ENCODE data around the gene SLC9B1.
"Not testable (repeated sequence)": the region's sequence is repeated elsewhere in the genome, so short reads cannot be mapped to it uniquely, and the experiment has no call there.

SLC9B1 gene

DNA sequence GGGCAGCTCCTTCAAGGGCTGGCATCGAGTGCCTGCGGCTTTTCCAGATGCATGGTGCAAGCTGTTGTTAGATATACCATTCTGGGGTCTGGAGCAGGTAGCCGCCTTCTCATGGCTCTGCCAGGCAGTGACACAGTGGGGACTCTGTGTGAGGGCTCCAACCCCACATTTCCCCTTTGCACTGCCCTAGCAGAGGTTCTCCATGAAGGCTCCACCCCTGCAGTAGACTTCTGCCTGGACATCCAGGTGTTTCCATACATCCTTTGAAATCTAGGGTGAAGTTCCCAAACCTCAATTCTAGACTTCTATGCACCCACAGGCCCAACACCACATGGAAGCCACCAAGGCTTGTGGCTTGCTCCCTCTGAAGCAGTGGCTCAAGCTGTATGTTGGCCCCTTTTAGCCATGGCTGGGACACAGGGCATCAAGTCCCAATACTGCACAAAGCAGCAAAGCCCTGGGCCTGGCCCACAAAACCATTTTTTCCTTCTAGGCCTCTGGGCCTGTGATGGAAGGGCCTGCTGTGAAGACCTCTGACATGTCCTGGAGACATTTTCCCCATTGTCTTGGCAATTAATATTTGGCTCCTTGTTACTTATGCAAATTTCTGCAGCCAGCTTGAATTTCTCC is 141.9 kb downstream of the SLC9B1 start:
- not testable (repeated sequence) for DNase-seq

GRCh38 chr4:102871772-102872171 is 147.7 kb downstream of the SLC9B1 start:
- DNase-seq: no peak

DNA sequence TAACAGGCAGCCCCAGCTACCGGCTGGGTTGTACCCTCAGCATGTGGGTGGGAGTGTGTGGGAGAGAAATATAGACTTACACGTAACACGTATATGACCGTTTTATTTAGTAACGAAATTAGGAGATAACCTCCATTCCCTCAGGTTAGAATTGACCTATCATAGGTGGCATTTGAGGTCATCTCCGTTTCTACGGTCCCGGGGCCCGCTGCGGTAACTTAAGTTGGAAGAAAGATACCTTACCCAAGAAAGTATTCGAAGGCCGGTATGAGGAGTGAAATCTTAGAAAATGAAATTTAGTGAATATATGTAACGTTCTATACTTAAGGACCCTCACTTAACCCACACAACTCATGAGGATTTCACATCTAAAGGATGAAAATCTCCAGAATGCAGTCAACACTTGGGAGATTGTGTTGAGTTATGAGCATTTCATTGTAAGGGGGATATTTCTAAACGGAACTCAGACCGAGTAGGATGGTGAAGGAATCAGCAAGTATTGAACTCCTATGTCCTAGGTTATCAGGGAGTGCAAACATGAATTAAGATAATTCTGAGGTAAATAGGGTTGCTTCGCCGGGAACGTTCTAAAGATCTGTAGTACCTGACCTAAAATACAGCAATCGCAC is 149.8 kb downstream of the SLC9B1 start:
- no peak for DNase-seq

DNA sequence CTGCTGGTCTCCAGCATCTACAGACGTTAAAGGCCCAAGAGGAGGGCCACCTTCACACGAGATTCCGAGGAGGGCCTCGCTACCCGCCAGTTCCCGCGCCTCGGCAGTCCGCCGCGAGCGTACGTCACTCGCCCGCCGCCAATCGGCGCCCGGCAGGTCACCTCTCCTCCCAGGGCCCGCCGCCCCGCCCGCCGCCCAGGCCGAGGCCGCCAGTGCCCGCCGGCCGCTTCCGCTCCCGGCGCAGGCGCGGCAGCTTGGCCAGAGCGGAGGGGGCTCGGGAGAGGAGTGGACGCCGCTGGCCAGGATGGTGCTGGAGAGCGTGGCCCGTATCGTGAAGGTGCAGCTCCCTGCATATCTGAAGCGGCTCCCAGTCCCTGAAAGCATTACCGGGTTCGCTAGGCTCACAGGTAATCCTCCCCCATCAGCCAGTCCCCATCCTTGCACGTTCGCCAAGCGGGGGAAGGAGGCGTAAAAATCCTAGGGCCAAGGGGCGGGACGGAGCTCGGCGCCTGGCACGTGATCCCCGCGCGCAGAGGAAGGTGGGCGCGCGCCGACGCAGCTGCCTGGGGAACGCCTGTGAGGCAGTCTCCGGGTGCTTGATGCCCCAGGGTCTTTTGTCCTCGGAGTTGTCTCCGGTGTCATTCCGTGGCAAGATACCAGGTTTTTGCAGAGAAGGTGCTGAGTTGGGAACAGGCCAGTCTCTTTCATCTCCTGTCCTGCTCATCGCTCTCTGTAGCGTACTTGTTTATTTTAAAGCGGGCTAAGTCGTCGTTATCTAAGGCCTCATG is 150.5 kb downstream of the SLC9B1 start, which contains the start of gene CISD2:
CISD2 (plus strand) TSS at position 212 of the 788 bp plus-strand sequence; CDS start at position 305, 93 bp downstream.
- peak; percentile 93 for DNase-seq

- no peak for DNase-seq
Observed at GRCh38 chr4:102868153-102868780, 151.2 kb downstream of the SLC9B1 start.

DNA sequence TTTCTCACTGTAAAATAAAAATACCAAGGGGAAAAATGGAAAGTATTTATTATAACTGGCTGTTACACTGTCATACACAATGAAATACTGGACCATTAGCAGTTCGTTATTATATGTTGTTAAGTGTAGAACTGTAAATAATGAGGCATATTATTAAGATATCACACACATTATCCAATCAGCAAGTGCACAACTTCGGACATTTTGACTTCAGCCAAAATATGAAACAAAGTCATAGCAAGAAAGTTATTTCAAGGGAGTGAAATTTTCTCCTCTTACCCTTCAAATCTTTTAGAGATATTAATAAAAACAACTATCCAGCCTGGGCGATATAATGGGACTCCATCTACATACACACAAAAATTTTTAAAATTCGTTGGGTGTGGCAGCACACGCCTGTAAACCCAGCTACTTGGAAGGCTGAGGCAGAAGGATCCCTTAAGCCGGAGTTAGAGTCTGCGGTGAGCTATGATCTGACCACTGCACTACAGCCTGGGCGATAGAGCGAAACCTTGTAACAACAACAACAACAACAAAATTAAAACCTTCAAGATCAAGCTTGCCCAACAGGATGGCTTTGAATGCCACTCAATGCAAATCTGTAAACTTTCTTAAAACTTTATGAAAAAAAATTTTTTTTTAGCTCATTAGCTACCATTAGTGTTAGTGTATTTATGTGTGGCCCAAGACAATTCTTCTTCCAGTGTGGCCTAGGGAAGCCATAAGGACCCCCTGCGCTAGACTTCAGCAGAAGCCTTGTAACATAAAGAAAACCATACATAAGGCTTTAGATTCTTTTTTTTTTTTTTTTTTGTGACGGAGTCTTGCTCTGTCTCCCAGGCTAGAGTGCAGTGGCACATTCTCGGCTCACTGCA is 152.0 kb downstream of the SLC9B1 start:
- DNase-seq: no peak

DNA sequence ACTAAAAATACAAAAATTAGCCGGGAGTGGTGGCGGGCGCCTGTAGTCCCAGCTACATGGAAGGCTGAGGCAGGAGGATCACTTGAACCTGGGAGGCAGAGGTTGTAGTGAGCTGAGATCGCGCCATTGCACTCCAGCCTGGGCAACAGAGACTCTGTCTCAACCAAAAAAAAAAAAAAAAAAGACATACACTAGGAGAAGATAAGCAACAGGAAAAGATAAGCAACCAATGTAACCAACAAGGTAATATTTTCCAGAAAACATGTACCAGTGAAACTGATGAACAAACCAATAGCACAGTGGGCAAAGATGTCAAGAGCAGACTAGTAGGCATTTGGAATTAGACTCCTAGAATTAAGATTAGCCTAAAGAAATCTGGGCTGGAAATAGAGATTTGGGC is 154.2 kb downstream of the SLC9B1 start:
- not testable (repeated sequence) for DNase-seq

GRCh38 chr4:102862747-102863146 is 156.8 kb downstream of the SLC9B1 start:
- no peak for DNase-seq

DNA sequence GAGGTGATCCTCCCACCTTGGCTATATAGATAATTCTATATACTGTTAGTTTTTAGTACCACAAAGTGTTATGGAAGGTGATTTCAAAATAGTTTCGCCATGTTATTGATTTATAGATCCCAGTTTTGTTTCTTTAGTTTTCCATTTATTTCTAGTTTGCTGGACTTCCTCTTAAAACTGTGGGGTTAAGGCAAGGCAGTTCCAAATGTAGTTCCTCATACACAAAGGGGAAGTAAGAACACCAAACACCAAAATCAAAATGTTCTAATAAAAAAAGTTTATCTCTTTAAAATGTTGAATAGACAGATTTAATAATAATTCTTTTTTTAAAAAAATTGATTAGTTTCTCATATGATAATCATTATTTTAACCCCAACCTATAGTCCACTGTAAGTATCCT is 157.5 kb downstream of the SLC9B1 start:
- no peak for DNase-seq

DNA sequence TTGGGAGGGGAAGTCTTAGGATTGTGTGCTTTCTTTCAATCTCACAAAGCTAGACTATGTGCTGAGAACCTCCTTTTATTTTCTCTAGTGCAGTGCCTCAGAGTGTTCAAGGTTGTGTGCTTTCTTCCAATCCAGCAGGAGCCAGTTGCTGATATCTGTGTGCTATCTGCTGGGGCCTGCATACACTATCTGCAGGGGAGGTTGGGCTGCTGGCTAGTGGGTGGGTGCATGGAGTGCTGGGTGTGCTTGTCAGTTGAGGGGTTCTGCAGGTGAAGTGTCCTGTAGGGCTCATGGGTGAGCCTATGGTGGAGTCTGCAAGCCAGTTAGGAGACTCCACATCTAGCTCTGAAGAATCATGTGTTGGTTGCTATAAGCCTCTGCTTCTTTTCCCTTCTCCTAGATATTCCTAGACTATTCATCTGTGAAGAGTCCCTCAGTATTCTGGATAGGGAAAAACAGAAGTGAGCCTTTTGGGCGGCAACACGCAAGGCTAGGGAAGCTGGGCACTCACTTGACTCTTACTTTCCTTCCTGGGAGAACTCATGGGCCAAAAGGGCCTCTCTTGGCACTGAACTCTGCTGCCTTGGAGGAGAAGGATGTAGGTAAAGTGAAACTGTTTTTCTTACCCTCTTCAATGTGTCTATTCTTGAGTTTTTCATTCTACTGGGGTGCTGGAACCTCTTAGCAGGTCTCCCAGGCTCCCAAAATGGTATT is 158.7 kb downstream of the SLC9B1 start:
- DNase-seq: no peak

- no peak for DNase-seq
Observed at GRCh38 chr4:102858828-102859464, 160.6 kb downstream of the SLC9B1 start.

Measured in NCI-H226 (cell line).